ENCODE measurements around the gene KANK4.

DNA sequence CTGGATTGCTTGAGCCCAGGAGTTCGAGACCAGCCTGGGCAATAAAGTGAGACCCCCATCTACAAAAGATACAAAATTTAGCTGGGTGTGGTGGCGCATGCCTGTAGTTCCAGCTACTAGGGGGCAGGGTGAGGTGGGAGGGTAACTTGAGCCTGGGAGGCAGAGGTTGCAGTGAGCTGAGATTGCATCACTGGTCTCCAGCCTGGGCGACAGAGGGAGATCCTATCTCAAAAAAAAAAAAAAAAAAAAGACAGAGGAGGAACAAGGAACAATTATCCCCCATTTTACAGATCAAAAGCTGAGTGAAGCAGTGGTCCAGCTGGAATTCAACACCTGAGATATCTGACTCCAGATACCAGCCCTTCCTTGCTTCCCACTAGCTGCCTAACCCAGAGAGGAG, 89.8 kb downstream of the KANK4 start:
- TF ChIP-seq, protein P1, sequence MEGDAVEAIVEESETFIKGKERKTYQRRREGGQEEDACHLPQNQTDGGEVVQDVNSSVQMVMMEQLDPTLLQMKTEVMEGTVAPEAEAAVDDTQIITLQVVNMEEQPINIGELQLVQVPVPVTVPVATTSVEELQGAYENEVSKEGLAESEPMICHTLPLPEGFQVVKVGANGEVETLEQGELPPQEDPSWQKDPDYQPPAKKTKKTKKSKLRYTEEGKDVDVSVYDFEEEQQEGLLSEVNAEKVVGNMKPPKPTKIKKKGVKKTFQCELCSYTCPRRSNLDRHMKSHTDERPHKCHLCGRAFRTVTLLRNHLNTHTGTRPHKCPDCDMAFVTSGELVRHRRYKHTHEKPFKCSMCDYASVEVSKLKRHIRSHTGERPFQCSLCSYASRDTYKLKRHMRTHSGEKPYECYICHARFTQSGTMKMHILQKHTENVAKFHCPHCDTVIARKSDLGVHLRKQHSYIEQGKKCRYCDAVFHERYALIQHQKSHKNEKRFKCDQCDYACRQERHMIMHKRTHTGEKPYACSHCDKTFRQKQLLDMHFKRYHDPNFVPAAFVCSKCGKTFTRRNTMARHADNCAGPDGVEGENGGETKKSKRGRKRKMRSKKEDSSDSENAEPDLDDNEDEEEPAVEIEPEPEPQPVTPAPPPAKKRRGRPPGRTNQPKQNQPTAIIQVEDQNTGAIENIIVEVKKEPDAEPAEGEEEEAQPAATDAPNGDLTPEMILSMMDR (IDR thresholded peaks at IDR 0.05), result no peak
- no peak for TF ChIP-seq POLR2A (IDR thresholded peaks at IDR 0.05)

Measured in adrenal gland (tissue), 5 donors.